K562 (cell line): ENCODE data around the gene CERS6. TPM values are rescaled to one million over a fixed set of nuclear protein-coding genes. Genes with fewer than 3 reads are reported as not detected.
A peak's percentile ranks its signal among the peaks of the same experiment; 100 is the strongest.

Experiments used
- ATAC-seq: fragments of 200-7000 bp; cut with Tn5 transposase; 3 replicates; pipeline ENCODE4 v1.9.1; 2020; ENCODE audit warnings: moderate library complexity
- BruUV-seq: library from RNA; stranded (reverse); fragments of 400-500 nt; replicated peaks from 2 replicates; lab custom pipeline; 2021; lab: Mats Ljungman, UMichigan
- CTCF ChIA-PET: fragments of 300-600 bp; formaldehyde crosslinking; extraction: SDS; loops from one replicate; lab custom pipeline; 2021; ENCODE audit warnings: low intra/inter-chr PET ratio; lab: Yijun Ruan, JAX
- POLR2A ChIA-PET: fragments of 300-600, 350-650 bp; sonication (Branson Sonifier 250); formaldehyde crosslinking; extraction: SDS; loops from one replicate; lab custom pipeline; 2021; ENCODE audit warnings: antibody characterized with exemption, inconsistent platforms; lab: Yijun Ruan, JAX
- DNase-seq, 4 experiments: peaks; one replicate each; pipeline versions ENCODE4 v3.0.0 to v3.0.0-alpha.2; 2011 to 2018; ENCODE audit warnings: low spot score in 3 of 4, mixed read lengths in 3 of 4; ENCODE audit errors: extremely low read depth in 1 of 4
- FAIRE-seq: peaks from 2 replicates; lab custom pipeline; 2011; peaks lifted over from hg19 to GRCh38; lab: Jason Lieb, UNC
- H2AFZ ChIP-seq: 2 replicates; pipeline ENCODE4 v1.6.0; 2011; ENCODE audit warnings: low read depth, low read length, control low read depth, inconsistent platforms
- H3K27ac ChIP-seq: fragments of 200-600 bp; 3 replicates; pipeline ENCODE4 v1.8.0; 2011; ENCODE audit warnings: low read depth, mild to moderate bottlenecking, control low read depth, inconsistent platforms, low read length, moderate library complexity, mixed read lengths; ENCODE audit errors: extremely low read depth
- H3K27me3 ChIP-seq, 2 experiments: fragments of 300-600 bp in 1 of 2; 2 replicates in 1 of 2; 3 replicates in 1 of 2; pipeline versions ENCODE4 v1.6.0 to v1.8.0; 2011; ENCODE audit warnings: inconsistent platforms in 2 of 2, low read length in 2 of 2, mild to moderate bottlenecking in 1 of 2, mixed read lengths in 1 of 2, moderate library complexity in 1 of 2; ENCODE audit not compliant: control insufficient read depth in 2 of 2, insufficient read depth in 2 of 2
- H3K36me3 ChIP-seq: fragments of 300-600 bp; 3 replicates; pipeline ENCODE4 v1.8.0; 2011; ENCODE audit warnings: mild to moderate bottlenecking, low read length, inconsistent platforms; ENCODE audit not compliant: control insufficient read depth, insufficient read depth
- H3K4me1 ChIP-seq, 2 experiments: fragments of 200-600 bp in 1 of 2; replicated peaks in 1 of 2; 2 replicates in 1 of 2; 3 replicates in 1 of 2; pipeline versions ENCODE4 v1.5.1 to v1.8.0; 2011; ENCODE audit warnings: inconsistent platforms in 2 of 2, low read length in 2 of 2, mild to moderate bottlenecking in 1 of 2, mixed read lengths in 1 of 2, moderate library complexity in 1 of 2; ENCODE audit not compliant: control insufficient read depth in 2 of 2, insufficient read depth in 2 of 2
- H3K4me2 ChIP-seq: 2 replicates; pipeline ENCODE4 v1.6.1; 2011; ENCODE audit warnings: low read length, control low read depth, inconsistent platforms, mixed read lengths; ENCODE audit not compliant: insufficient read depth
- H3K4me3 ChIP-seq: fragments of 200-600 bp; sonication (generic), shearing (Covaris generic); 2 replicates; pipeline ENCODE4 v1.5.1; 2016; ENCODE audit warnings: control low read depth, inconsistent platforms
- H3K79me2 ChIP-seq: fragments of 200-600 bp; 3 replicates; pipeline ENCODE4 v1.8.0; 2011; ENCODE audit warnings: low read length, inconsistent platforms; ENCODE audit not compliant: control insufficient read depth, insufficient read depth
- H3K9ac ChIP-seq, 2 experiments: 2 replicates each; pipeline versions ENCODE4 v1.6.0 to v1.6.1; 2011; ENCODE audit warnings: low read depth in 2 of 2, low read length in 2 of 2, control low read depth in 1 of 2, inconsistent platforms in 1 of 2, mild to moderate bottlenecking in 1 of 2, mixed read lengths in 1 of 2; ENCODE audit not compliant: insufficient read depth in 1 of 2
- H3K9me1 ChIP-seq: one replicate; pipeline ENCODE4 v1.6.0; 2011; ENCODE audit warnings: inconsistent platforms, mild to moderate bottlenecking, low read length, moderate library complexity; ENCODE audit not compliant: control insufficient read depth, insufficient read depth
- H3K9me3 ChIP-seq: replicated peaks from 2 replicates; pipeline ENCODE4 v1.5.1; 2011; ENCODE audit warnings: low read depth, low read length, inconsistent platforms; ENCODE audit not compliant: control insufficient read depth, insufficient read depth
- H4K20me1 ChIP-seq: replicated peaks from 2 replicates; pipeline ENCODE4 v1.6.1; 2011; ENCODE audit warnings: low read length, inconsistent platforms, mixed read lengths; ENCODE audit not compliant: control insufficient read depth, insufficient read depth
- CBFA2T3 ChIP-seq: fragments of 450-650 bp; IDR thresholded peaks from 2 replicates; pipeline ENCODE4 v1.6.1; 2017
- GATA2 ChIP-seq: sonication (generic); formaldehyde crosslinking; IDR thresholded peaks from 2 replicates; pipeline ENCODE4 v1.4.0; 2020; ENCODE audit warnings: mild to moderate bottlenecking, missing genetic modification reagents
- JUN ChIP-seq, 2 experiments: sonication (generic) in 1 of 2; formaldehyde crosslinking in 1 of 2; IDR thresholded peaks; 2 replicates each; pipeline versions ENCODE4 v1.6.1 to v1.8.0; 2012 to 2022; ENCODE audit warnings: borderline replicate concordance in 2 of 2, mild to moderate bottlenecking in 2 of 2, improper control_type of control experiment in 1 of 2, low read depth in 1 of 2, low read length in 1 of 2, missing genetic modification reagents in 1 of 2
- JUND ChIP-seq, 2 experiments: IDR thresholded peaks; 2 replicates in 1 of 2; 3 replicates in 1 of 2; pipeline ENCODE4 v1.6.1; 2011; ENCODE audit warnings: borderline replicate concordance in 2 of 2, low read depth in 2 of 2, low read length in 2 of 2, improper control_type of control experiment in 1 of 2, missing biosample characterization in 1 of 2, missing genetic modification characterization in 1 of 2, missing genetic modification reagents in 1 of 2
- NFRKB ChIP-seq: fragments of 450-650 bp; IDR thresholded peaks from 2 replicates; pipeline ENCODE4 v1.6.1; 2016; ENCODE audit warnings: low read depth
- RAD21 ChIP-seq, 2 experiments: fragments of 250-450 bp in 1 of 2; fragments of 450-650 bp in 1 of 2; sonication (Bioruptor Pico) in 1 of 2; formaldehyde crosslinking in 1 of 2; IDR thresholded peaks in 1 of 2; conservative IDR thresholded peaks in 1 of 2; 2 replicates each; pipeline versions ENCODE4 v1.4.0 to v1.8.0; 2020 to 2022; ENCODE audit warnings: mild to moderate bottlenecking in 2 of 2, moderate library complexity in 1 of 2
- RFX1 ChIP-seq: fragments of 450-650 bp; IDR thresholded peaks from 2 replicates; pipeline ENCODE4 v1.6.1; 2016; ENCODE audit warnings: mild to moderate bottlenecking, moderate library complexity
- SFPQ ChIP-seq: fragments of 200-400 bp; formaldehyde crosslinking; IDR thresholded peaks from 2 replicates; pipeline ENCODE4 v1.6.1; 2017; ENCODE audit warnings: mild to moderate bottlenecking, low read depth, low read length, moderate library complexity
- SMARCA4 ChIP-seq: fragments of 450-650 bp; IDR thresholded peaks from 2 replicates; pipeline ENCODE4 v1.6.1; 2016
- TAL1 ChIP-seq: fragments of 450-650 bp; IDR thresholded peaks from 2 replicates; pipeline ENCODE4 v1.6.1; 2016; ENCODE audit warnings: mild to moderate bottlenecking
- TRIM28 ChIP-seq: fragments of 450-650 bp; IDR thresholded peaks from 2 replicates; pipeline ENCODE4 v1.6.1; 2017
- U2AF2 ChIP-seq: fragments of 200-400 bp; formaldehyde crosslinking; optimal IDR thresholded peaks from 2 replicates; pipeline ENCODE3; 2017; ENCODE audit warnings: low read depth, mild to moderate bottlenecking, low read length
- ZC3H4 ChIP-seq: sonication (generic); formaldehyde crosslinking; IDR thresholded peaks from 2 replicates; pipeline ENCODE4 v1.9.0; 2021; ENCODE audit warnings: missing genetic modification reagents, borderline replicate concordance
- ZNF217 ChIP-seq: sonication (generic); formaldehyde crosslinking; IDR thresholded peaks from 2 replicates; pipeline ENCODE4 v1.8.0; 2022; ENCODE audit warnings: mild to moderate bottlenecking, missing genetic modification reagents
- ZNF639 ChIP-seq, 2 experiments: fragments of 200-800 bp in 1 of 2; sonication (Bioruptor generic) in 1 of 2; sonication (generic) in 1 of 2; formaldehyde crosslinking in 1 of 2; IDR thresholded peaks in 1 of 2; conservative IDR thresholded peaks in 1 of 2; 2 replicates each; pipeline versions ENCODE4 v1.5.0 to v1.6.1; 2016 to 2020; ENCODE audit warnings: missing compliant biosample characterization in 1 of 2, missing genetic modification characterization in 1 of 2, missing genetic modification reagents in 1 of 2
- ZNF76 ChIP-seq: fragments of 250-450 bp; sonication (Bioruptor Pico); IDR thresholded peaks from 2 replicates; pipeline ENCODE4 v1.4.0; 2020; ENCODE audit warnings: mild to moderate bottlenecking, moderate library complexity, borderline replicate concordance
- WGBS: fragments of 100-300 bp; shearing (Covaris generic); methylation state at CpG from one replicate; pipeline ENCODE4 v1.1.6; 2016; ENCODE audit warnings: low coverage, mixed read lengths; ENCODE audit not compliant: insufficient coverage; ENCODE audit errors: missing lambda C conversion rate; 5-methylcytosine and 5-hydroxymethylcytosine counted together
- in situ Hi-C: fragments of 300-500 bp; cut with MboI; formaldehyde crosslinking; loops from 4 replicates; pipeline ENCODE4 v1.15.0; 2018; ENCODE audit warnings: inconsistent platforms, mixed read lengths
- intact Hi-C: fragments of 100-400 bp; cut with micrococcal nuclease; formaldehyde crosslinking; loops from 2 replicates; pipeline ENCODE4 v1.14.2; 2022
- polyA plus RNA-seq, 8 experiments: library from polyadenylated mRNA; depleted of rRNA in 4 of 8; stranded (reverse) in 5 of 8; unstranded in 3 of 8; fragments of >200 nt; fragmentation: Nextera tagmentation in 2 of 8; fragmentation: Illumina TruSeq in 1 of 8; extraction: Ambion mirVana in 2 of 8; extraction: Trizol in 1 of 8; gene quantifications; 2 replicates each; pipeline versions ENCODE4 v1.2.1 to v1.2.3, GENCODE V29; 2011 to 2014; ENCODE audit warnings: inconsistent platforms in 1 of 8, missing spikeins in 1 of 8
- total RNA-seq, 7 experiments: library from RNA; depleted of rRNA in 6 of 7; stranded (reverse); fragments of >200 nt in 6 of 7; fragmentation: Illumina TruSeq in 2 of 7; extraction: Trizol in 2 of 7; gene quantifications; 2 replicates each; pipeline versions ENCODE4 v1.2.1 to v1.2.3, GENCODE V29; 2011 to 2021; ENCODE audit warnings: low replicate concordance in 1 of 7
- TF ChIP-seq, protein P1 (sequence below): sonication (generic); formaldehyde crosslinking; IDR thresholded peaks from 2 replicates; pipeline ENCODE4 v1.8.1; 2023; ENCODE audit warnings: mild to moderate bottlenecking, missing genetic modification reagents

CERS6 gene
- total and polyA plus RNA-seq, 9 of the 15 experiments (the other 6 are each of a cell fraction or from before 2014, with no cell fraction given): 1.6 to 13.6 (median 11.4) TPM

DNA sequence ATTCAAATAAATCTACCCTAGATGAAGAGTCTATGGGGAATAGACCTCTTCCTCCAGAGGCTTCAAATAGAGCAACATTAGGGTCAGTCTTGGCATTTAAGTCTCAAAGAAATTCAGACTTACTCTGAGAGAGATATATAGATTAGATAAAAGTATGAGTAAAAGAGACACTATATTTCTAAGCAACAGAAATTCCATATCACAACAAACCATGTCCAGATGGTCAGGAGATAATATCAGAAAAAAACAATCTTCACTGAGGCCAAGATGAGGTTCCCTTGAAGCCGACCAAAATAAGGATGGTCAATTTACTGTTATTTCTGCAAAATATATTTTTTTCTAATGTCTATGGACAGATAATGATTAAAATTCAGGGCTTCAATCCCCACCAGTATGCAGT, 257.3 kb downstream of the CERS6 start:
- Histone ChIP-seq H3K9me1 (no peaks in the 10 kb centered on the region), H3K79me2 (no peaks in the 10 kb centered on the region), H3K4me2 (no peak overlapping the region), H3K9ac (no peak overlapping the region), H3K9me3 (no peaks in the 10 kb centered on the region), H3K36me3 (no peaks in the 10 kb centered on the region), H4K20me1 (no peaks in the 10 kb centered on the region), H3K4me1 (peaks cover 0 to 13% of the 10 kb centered on the region in 2 experiments; a peak in 3 of 5 replicates), H3K27me3 (no peaks in the 10 kb centered on the region), H3K4me3 (no peak overlapping the region), H2AFZ (no peak overlapping the region), H3K27ac (no peak overlapping the region)
- ChIA-PET CTCF (no interaction called here), POLR2A (no interaction called here)
- no TSS peak for BruUV-seq
- DNase-seq (peak in 1 of 4 experiments; percentile 30), ATAC-seq (peak; percentile 19; the same call in 1 of the 3 replicates), FAIRE-seq (no peak)
- intact Hi-C loops (loop anchor here (2.0 to 5.0 kb wide), 3 partner anchors 45 to 209 kb away; no protein-coding TSS in a partner anchor), in situ Hi-C loops (no loop called here)
- 0% methylated on average over 1 of the region's 1 CpG for WGBS
- TF ChIP-seq ZNF639 (CRISPR knock-in tag; conservative IDR thresholded peaks at IDR 0.05 in 1 of 2, IDR thresholded peaks at IDR 0.05 in 1 of 2) (0 out of 4 replicates have a peak, but pooled peaks of 1 of the 2 experiments have one; percentile 59), JUN (IDR thresholded peaks at IDR 0.05; ENCODE audit: borderline replicate concordance, low read depth, low read length) (no peak), JUN (CRISPR knock-in tag; IDR thresholded peaks at IDR 0.05; ENCODE audit: borderline replicate concordance) (no peak), SFPQ (no peak), NFRKB (no peak), ZNF76 (no peak), ZNF217 (CRISPR knock-in tag) (no peak), TAL1 (peak; percentile 69), GATA2 (CRISPR knock-in tag) (0 out of 2 replicates have a peak, but pooled peaks have one; percentile 28), ZC3H4 (CRISPR knock-in tag) (no peak), RFX1 (peak; percentile 24), CBFA2T3 (peak; percentile 59), SMARCA4 (peak; percentile 71; the same call in 1 of the 2 replicates), U2AF2 (no peak), RAD21 (CRISPR knock-in tag; conservative IDR thresholded peaks at IDR 0.05 in 1 of 2, IDR thresholded peaks at IDR 0.05 in 1 of 2) (0 out of 4 replicates have a peak, but pooled peaks of 1 of the 2 experiments have one; percentile 2), JUND (IDR thresholded peaks at IDR 0.05; ENCODE audit: borderline replicate concordance, low read depth, low read length) (peak; percentile 53; the same call in 1 of the 2 replicates), JUND (tag; IDR thresholded peaks at IDR 0.05; ENCODE audit: borderline replicate concordance, low read depth, low read length) (no peak), TRIM28 (no peak)
- TF ChIP-seq, protein P1, sequence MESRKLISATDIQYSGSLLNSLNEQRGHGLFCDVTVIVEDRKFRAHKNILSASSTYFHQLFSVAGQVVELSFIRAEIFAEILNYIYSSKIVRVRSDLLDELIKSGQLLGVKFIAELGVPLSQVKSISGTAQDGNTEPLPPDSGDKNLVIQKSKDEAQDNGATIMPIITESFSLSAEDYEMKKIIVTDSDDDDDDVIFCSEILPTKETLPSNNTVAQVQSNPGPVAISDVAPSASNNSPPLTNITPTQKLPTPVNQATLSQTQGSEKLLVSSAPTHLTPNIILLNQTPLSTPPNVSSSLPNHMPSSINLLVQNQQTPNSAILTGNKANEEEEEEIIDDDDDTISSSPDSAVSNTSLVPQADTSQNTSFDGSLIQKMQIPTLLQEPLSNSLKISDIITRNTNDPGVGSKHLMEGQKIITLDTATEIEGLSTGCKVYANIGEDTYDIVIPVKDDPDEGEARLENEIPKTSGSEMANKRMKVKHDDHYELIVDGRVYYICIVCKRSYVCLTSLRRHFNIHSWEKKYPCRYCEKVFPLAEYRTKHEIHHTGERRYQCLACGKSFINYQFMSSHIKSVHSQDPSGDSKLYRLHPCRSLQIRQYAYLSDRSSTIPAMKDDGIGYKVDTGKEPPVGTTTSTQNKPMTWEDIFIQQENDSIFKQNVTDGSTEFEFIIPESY (CRISPR knock-in tag): no peak
